SK-N-MC (cell line): ENCODE results near the gene AREL1.

Experiments
- EZH2 ChIP-seq: fragments of 200-600 bp; sonication (generic); IDR thresholded peaks from one replicate; pipeline ENCODE4 v1.6.1; 2017; ENCODE audit warnings: antibody characterized with exemption
- POLR2AphosphoS5 ChIP-seq: IDR thresholded peaks from 2 replicates; pipeline ENCODE4 v1.6.1; 2012; ENCODE audit warnings: mild to moderate bottlenecking, low read depth, low read length, borderline replicate concordance

DNA sequence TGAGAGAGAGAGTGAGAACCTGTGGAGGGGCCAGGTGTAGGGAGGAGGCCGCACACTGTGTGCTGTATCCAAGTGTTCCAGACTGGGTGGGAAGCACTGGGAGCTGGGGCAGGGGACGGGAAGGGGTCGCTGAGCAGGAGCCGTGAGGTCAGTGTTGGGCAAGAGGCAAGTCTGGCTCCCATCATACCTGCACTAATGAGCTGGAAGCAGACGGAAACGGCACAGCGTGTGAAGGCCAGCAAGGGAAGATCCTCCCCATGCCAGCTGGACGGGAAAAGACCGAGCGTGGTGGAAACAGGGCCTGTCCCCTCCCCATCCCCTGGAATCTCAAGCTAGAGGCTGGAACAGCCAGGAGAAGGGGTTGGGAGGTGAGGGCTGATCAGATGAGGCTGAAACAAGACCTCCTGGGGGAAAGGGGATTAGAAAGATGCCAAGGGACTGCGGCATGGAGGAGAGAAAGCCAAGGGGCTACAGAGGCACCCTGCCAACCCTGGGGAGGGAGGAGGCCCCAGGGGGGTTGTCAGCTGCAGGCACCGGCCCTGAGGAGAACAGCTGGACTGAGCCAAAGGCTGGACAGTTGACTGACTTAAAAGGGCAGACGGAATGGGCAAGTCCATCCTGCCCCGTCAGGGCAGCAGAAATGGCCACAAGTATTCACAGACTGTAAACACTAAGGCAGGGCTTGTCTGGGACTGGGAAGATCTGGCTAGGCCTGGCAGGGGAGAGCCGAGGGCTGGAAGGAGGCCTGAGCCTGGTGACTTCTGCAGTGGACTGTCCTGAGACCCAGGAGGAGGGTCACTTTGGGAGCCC is 81.8 kb downstream of the AREL1 start:
- no peak for TF ChIP-seq POLR2AphosphoS5
- TF ChIP-seq EZH2 = no peak
